Liver (tissue), 9 donors: Measurements from ENCODE around the gene FAM210A. TPM values are rescaled to one million over a fixed set of nuclear protein-coding genes. Genes with fewer than 3 reads are reported as not detected.

Experiments used
- DNase-seq: peaks from one replicate; pipeline ENCODE4 v3.0.0-alpha.2; 2017; ENCODE audit warnings: low spot score
- H3K27ac ChIP-seq, 2 donors: one replicate each; pipeline ENCODE4 v1.7.0; 2013; ENCODE audit warnings: inconsistent platforms in 2 of 2, low read length in 2 of 2, control low read depth in 1 of 2, low read depth in 1 of 2, mild to moderate bottlenecking in 1 of 2
- H3K27me3 ChIP-seq, 4 donors: one replicate each; pipeline versions ENCODE4 v1.6.1 to v1.7.0; 2013; ENCODE audit warnings: low read length in 3 of 4, inconsistent platforms in 1 of 4, mild to moderate bottlenecking in 1 of 4, moderate library complexity in 1 of 4; ENCODE audit not compliant: control insufficient read depth in 4 of 4, insufficient read depth in 4 of 4
- H3K36me3 ChIP-seq, 4 donors: one replicate each; pipeline versions ENCODE4 v1.6.1 to v1.7.0; 2013; ENCODE audit warnings: low read length in 3 of 4, mild to moderate bottlenecking in 3 of 4, low read depth in 1 of 4, moderate library complexity in 1 of 4; ENCODE audit not compliant: control insufficient read depth in 4 of 4, insufficient read depth in 3 of 4
- H3K4me1 ChIP-seq, 4 donors: one replicate each; pipeline versions ENCODE4 v1.6.1 to v1.7.0; 2013; ENCODE audit warnings: low read length in 3 of 4, mild to moderate bottlenecking in 3 of 4, moderate library complexity in 1 of 4; ENCODE audit not compliant: control insufficient read depth in 4 of 4, insufficient read depth in 4 of 4
- H3K4me3 ChIP-seq, 3 donors: one replicate each; pipeline versions ENCODE4 v1.6.1 to v1.7.0; 2013; ENCODE audit warnings: low read length in 3 of 3, control low read depth in 1 of 3, low read depth in 1 of 3, mild to moderate bottlenecking in 1 of 3
- H3K9ac ChIP-seq, 2 donors: one replicate each; pipeline ENCODE4 v1.7.0; 2013; ENCODE audit warnings: low read length in 2 of 2, mild to moderate bottlenecking in 2 of 2, moderate library complexity in 2 of 2, control low read depth in 1 of 2, low read depth in 1 of 2
- H3K9me3 ChIP-seq, 4 donors: one replicate each; pipeline versions ENCODE4 v1.6.1 to v1.7.0; 2013; ENCODE audit warnings: low read length in 3 of 4; ENCODE audit not compliant: control insufficient read depth in 4 of 4
- EGR1 ChIP-seq, 2 donors: IDR thresholded peaks; 2 replicates each; pipeline ENCODE4 v1.6.1; 2016 to 2018; ENCODE audit warnings: antibody characterized with exemption in 2 of 2, low read depth in 2 of 2
- FOXA1 ChIP-seq: IDR thresholded peaks from 2 replicates; pipeline ENCODE4 v1.6.1; 2016; ENCODE audit warnings: antibody characterized with exemption
- FOXA2 ChIP-seq: IDR thresholded peaks from 2 replicates; pipeline ENCODE4 v1.6.1; 2016; ENCODE audit warnings: antibody characterized with exemption
- GABPA ChIP-seq, 2 donors: IDR thresholded peaks in 1 of 2; conservative IDR thresholded peaks in 1 of 2; 2 replicates each; pipeline ENCODE4 v1.6.1; 2016; ENCODE audit warnings: antibody characterized with exemption in 2 of 2, mild to moderate bottlenecking in 1 of 2, moderate library complexity in 1 of 2
- HNF4A ChIP-seq, 2 donors: conservative IDR thresholded peaks; 2 replicates each; pipeline ENCODE4 v1.6.1; 2016; ENCODE audit warnings: antibody characterized with exemption in 2 of 2, mild to moderate bottlenecking in 2 of 2
- HNF4G ChIP-seq: IDR thresholded peaks from 2 replicates; pipeline ENCODE4 v1.6.1; 2016; ENCODE audit warnings: antibody characterized with exemption
- JUND ChIP-seq, 2 donors: IDR thresholded peaks; 2 replicates each; pipeline ENCODE4 v1.6.1; 2016; ENCODE audit warnings: antibody characterized with exemption in 2 of 2
- NR2F2 ChIP-seq: IDR thresholded peaks from 2 replicates; pipeline ENCODE4 v1.6.1; 2016; ENCODE audit warnings: antibody characterized with exemption
- RAD21 ChIP-seq, 2 donors: IDR thresholded peaks; 2 replicates each; pipeline ENCODE4 v1.6.1; 2016; ENCODE audit warnings: antibody characterized with exemption in 2 of 2, mild to moderate bottlenecking in 2 of 2
- RXRA ChIP-seq, 2 donors: IDR thresholded peaks; 2 replicates each; pipeline ENCODE4 v1.6.1; 2017 to 2018; ENCODE audit warnings: antibody characterized with exemption in 2 of 2, mild to moderate bottlenecking in 1 of 2
- SP1 ChIP-seq: IDR thresholded peaks from 2 replicates; pipeline ENCODE4 v1.6.1; 2018; ENCODE audit warnings: antibody characterized with exemption, mild to moderate bottlenecking
- TAF1 ChIP-seq: conservative IDR thresholded peaks from 2 replicates; pipeline ENCODE4 v1.6.1; 2016; ENCODE audit warnings: antibody characterized with exemption, mild to moderate bottlenecking
- YY1 ChIP-seq: IDR thresholded peaks from 2 replicates; pipeline ENCODE4 v1.6.1; 2016; ENCODE audit warnings: antibody characterized with exemption, mild to moderate bottlenecking
- WGBS: extraction: QIAGEN DNeasy Blood & Tissue Kit; methylation state at CpG from one replicate; pipeline ENCODE4 v1.1.7; 2013; 5-methylcytosine and 5-hydroxymethylcytosine counted together
- polyA plus RNA-seq, 2 donors: library from polyadenylated mRNA; stranded (reverse) in 1 of 2; unstranded in 1 of 2; fragments of 200-250 nt in 1 of 2; fragments of >200 nt in 1 of 2; fragmentation: Nextera tagmentation in 1 of 2; extraction: Ambion mirVana in 1 of 2; gene quantifications; one replicate each; pipeline versions ENCODE4 v1.2.1 to v1.2.3, GENCODE V29; 2013 to 2015
- total RNA-seq, 2 donors: library from RNA; depleted of rRNA; stranded (reverse); fragments of >200 nt; gene quantifications; one replicate each; pipeline ENCODE4 v1.2.3, GENCODE V29; 2014
- TF ChIP-seq, protein P1 (sequence below): IDR thresholded peaks from 2 replicates; pipeline ENCODE4 v1.6.1; 2016; ENCODE audit warnings: antibody characterized with exemption
- TF ChIP-seq, protein P2 (sequence below): IDR thresholded peaks from 2 replicates; pipeline ENCODE4 v1.6.1; 2016; ENCODE audit warnings: antibody characterized with exemption
- TF ChIP-seq, protein P3 (sequence below): fragments of 150-350 bp; IDR thresholded peaks from 2 replicates; pipeline ENCODE4 v1.5.1; 2017; ENCODE audit warnings: improper control_type of control experiment, low read depth, low read length; ENCODE audit not compliant: missing input control
- TF ChIP-seq, protein P4 (sequence below): IDR thresholded peaks from 2 replicates; pipeline ENCODE4 v1.6.1; 2016; ENCODE audit warnings: antibody characterized with exemption
- donor health status: healthy.
- donor health status: healthy.
- donor health status: healthy.
- donor health status: healthy.
- donor health status: healthy.

Gene FAM210A
- total and polyA plus RNA-seq, 4 donors = 10.5 to 18.3 (median 12.5) TPM

DNA sequence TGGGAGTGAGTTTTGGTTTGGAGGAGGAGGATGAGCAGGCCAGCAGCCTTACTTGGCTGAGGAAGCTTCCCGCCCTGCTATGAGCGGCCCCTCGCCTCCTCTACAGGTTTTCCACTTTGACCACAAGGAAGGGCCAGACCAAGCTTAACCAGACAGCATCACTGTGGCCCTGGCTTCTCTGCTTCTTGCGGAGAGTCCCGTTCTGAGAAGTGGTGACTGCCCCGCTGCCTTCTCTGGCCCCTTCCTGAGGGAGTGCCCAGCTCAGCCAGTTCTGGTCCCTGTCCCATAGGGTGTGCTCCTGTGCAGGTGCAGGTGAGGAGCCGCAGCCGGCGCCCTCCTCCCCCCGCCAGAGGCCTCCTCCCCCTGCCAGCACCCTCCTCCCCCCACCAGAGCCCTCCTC, 101.0 kb downstream of the FAM210A start:
- no peak for TF ChIP-seq RXRA (IDR thresholded peaks at IDR 0.05)
- TF ChIP-seq YY1 = no peak
- whole genome bisulfite sequencing = 93% methylated on average over 10 of the region's 10 CpGs
- no peak overlapping the region for H3K4me3 ChIP-seq
- H3K9me3 ChIP-seq = no peaks in the 10 kb centered on the region
- no peaks in the 10 kb centered on the region for H3K27me3 ChIP-seq
- no peak overlapping the region for H3K27ac ChIP-seq
- H3K4me1 ChIP-seq = no peaks in the 10 kb centered on the region
- DNase-seq = no peak
- H3K9ac ChIP-seq = no peak overlapping the region
- peaks cover 4 to 18% (median 7%) of the 10 kb centered on the region in 4 donors for H3K36me3 ChIP-seq

DNA sequence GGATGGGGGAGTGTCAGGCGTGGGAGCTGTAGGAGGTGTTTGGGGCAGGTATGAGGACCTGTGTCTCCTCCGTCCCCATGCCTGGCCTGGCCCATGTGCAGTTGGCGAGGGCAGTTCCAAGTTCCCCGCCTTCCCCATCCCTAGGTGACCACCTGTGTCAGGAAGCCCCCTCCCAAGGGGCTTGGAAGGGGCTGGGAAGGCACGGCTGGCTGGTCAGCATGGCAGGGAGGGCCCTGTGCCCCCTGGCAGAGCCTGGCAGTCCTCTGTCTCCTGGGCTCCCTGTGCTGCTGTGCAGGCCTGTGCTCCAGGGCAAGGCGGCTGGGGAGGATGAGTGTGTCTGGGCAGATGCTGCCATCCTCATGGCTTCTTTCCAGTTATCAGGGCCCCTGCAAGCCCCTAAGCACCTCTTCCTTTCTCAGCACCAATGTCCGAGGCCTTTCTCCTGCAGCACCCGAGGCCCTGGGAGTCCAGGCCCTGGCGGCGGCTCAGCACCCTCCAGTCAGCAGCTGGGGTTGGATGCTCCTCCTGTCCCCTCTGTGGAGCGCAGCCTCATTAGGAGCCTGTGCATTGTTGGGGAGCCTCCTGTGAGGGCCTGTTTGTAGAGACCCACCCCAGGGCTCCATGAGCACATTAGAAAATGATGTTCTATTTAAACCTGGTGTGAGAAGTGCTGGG, 101.7 kb downstream of the FAM210A start:
- no peaks in the 10 kb centered on the region for H3K27me3 ChIP-seq
- no peaks in the 10 kb centered on the region for H3K9me3 ChIP-seq
- 92% methylated on average over 11 of the region's 11 CpGs for WGBS
- no peak overlapping the region for H3K27ac ChIP-seq
- no peaks in the 10 kb centered on the region for H3K4me1 ChIP-seq
- H3K36me3 ChIP-seq = peaks cover 4 to 18% (median 7%) of the 10 kb centered on the region in 4 donors
- no peak overlapping the region for H3K4me3 ChIP-seq
- no peak for DNase-seq
- H3K9ac ChIP-seq = no peak overlapping the region
- TF ChIP-seq, protein P1, sequence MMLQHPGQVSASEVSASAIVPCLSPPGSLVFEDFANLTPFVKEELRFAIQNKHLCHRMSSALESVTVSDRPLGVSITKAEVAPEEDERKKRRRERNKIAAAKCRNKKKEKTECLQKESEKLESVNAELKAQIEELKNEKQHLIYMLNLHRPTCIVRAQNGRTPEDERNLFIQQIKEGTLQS = no peak
- TF ChIP-seq YY1 = no peak
- no peak for TF ChIP-seq RAD21 (IDR thresholded peaks at IDR 0.05)
- TF ChIP-seq, protein P2, sequence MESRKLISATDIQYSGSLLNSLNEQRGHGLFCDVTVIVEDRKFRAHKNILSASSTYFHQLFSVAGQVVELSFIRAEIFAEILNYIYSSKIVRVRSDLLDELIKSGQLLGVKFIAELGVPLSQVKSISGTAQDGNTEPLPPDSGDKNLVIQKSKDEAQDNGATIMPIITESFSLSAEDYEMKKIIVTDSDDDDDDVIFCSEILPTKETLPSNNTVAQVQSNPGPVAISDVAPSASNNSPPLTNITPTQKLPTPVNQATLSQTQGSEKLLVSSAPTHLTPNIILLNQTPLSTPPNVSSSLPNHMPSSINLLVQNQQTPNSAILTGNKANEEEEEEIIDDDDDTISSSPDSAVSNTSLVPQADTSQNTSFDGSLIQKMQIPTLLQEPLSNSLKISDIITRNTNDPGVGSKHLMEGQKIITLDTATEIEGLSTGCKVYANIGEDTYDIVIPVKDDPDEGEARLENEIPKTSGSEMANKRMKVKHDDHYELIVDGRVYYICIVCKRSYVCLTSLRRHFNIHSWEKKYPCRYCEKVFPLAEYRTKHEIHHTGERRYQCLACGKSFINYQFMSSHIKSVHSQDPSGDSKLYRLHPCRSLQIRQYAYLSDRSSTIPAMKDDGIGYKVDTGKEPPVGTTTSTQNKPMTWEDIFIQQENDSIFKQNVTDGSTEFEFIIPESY = no peak
- no peak for TF ChIP-seq EGR1 (IDR thresholded peaks at IDR 0.05; ENCODE audit: low read depth in 2 of 2)
- no peak for TF ChIP-seq JUND (IDR thresholded peaks at IDR 0.05)
- TF ChIP-seq FOXA2 = no peak

DNA sequence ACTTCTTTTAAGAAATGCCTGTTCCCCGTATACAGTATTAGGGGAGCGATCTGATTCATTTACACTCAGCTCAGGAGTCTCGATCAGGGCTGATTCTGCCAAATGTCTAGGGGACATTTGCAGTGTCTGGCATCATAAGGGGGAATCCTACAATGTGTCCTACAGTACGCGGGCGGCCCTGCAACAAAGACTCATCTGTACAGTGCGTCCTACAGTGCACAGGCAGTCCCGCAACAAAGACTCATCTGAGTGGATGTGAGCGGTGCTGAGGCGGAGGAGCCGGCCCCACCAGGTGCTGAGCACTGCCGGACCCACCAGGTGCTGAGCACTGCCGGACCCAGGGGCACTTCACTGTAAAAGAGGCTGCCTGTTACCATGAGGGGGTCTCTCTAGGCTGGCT, 102.5 kb downstream of the FAM210A start:
- Histone ChIP-seq H3K36me3 (peaks cover 4 to 18% (median 7%) of the 10 kb centered on the region in 4 donors), H3K27ac (no peak overlapping the region), H3K4me1 (no peaks in the 10 kb centered on the region), H3K9ac (no peak overlapping the region), H3K9me3 (no peaks in the 10 kb centered on the region), H3K4me3 (no peak overlapping the region), H3K27me3 (no peaks in the 10 kb centered on the region)
- DNase-seq = no peak
- 97% methylated on average over 13 of the region's 13 CpGs for WGBS
- TF ChIP-seq EGR1 (IDR thresholded peaks at IDR 0.05; ENCODE audit: low read depth in 2 of 2) (no peak), GABPA (IDR thresholded peaks at IDR 0.05 in 1 of 2, conservative IDR thresholded peaks at IDR 0.05 in 1 of 2) (no peak), SP1 (no peak), TAF1 (no peak), HNF4G (no peak), JUND (IDR thresholded peaks at IDR 0.05) (no peak), RAD21 (IDR thresholded peaks at IDR 0.05) (no peak), HNF4A (conservative IDR thresholded peaks at IDR 0.05) (no peak), RXRA (IDR thresholded peaks at IDR 0.05) (no peak), YY1 (no peak), FOXA1 (no peak), NR2F2 (no peak)
- TF ChIP-seq, protein P1 = no peak
- TF ChIP-seq, protein P3, sequence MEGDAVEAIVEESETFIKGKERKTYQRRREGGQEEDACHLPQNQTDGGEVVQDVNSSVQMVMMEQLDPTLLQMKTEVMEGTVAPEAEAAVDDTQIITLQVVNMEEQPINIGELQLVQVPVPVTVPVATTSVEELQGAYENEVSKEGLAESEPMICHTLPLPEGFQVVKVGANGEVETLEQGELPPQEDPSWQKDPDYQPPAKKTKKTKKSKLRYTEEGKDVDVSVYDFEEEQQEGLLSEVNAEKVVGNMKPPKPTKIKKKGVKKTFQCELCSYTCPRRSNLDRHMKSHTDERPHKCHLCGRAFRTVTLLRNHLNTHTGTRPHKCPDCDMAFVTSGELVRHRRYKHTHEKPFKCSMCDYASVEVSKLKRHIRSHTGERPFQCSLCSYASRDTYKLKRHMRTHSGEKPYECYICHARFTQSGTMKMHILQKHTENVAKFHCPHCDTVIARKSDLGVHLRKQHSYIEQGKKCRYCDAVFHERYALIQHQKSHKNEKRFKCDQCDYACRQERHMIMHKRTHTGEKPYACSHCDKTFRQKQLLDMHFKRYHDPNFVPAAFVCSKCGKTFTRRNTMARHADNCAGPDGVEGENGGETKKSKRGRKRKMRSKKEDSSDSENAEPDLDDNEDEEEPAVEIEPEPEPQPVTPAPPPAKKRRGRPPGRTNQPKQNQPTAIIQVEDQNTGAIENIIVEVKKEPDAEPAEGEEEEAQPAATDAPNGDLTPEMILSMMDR = no peak
- TF ChIP-seq, protein P2 = no peak
- TF ChIP-seq, protein P4, sequence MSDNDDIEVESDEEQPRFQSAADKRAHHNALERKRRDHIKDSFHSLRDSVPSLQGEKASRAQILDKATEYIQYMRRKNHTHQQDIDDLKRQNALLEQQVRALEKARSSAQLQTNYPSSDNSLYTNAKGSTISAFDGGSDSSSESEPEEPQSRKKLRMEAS = no peak
